Skeletal muscle tissue (tissue), 4 donors: ENCODE results near the gene CGNL1. TPM values are rescaled to one million over a fixed set of nuclear protein-coding genes. Genes with fewer than 3 reads are reported as not detected.

Experiments
- H3K27ac ChIP-seq: one replicate; pipeline ENCODE4 v1.7.0; 2013; ENCODE audit warnings: mild to moderate bottlenecking, low read depth, low read length, inconsistent platforms
- H3K27me3 ChIP-seq, 3 donors: one replicate each; pipeline ENCODE4 v1.7.0; 2013; ENCODE audit warnings: low read length in 3 of 3; ENCODE audit not compliant: control insufficient read depth in 3 of 3, insufficient read depth in 3 of 3
- H3K36me3 ChIP-seq, 3 donors: one replicate each; pipeline ENCODE4 v1.7.0; 2013; ENCODE audit warnings: low read length in 3 of 3; ENCODE audit not compliant: control insufficient read depth in 3 of 3, insufficient read depth in 3 of 3
- H3K4me1 ChIP-seq, 3 donors: one replicate each; pipeline ENCODE4 v1.7.0; 2013; ENCODE audit warnings: low read length in 3 of 3, mild to moderate bottlenecking in 3 of 3; ENCODE audit not compliant: control insufficient read depth in 3 of 3, insufficient read depth in 3 of 3
- H3K4me3 ChIP-seq, 3 donors: one replicate each; pipeline ENCODE4 v1.7.0; 2013; ENCODE audit warnings: low read length in 3 of 3
- H3K9ac ChIP-seq, 3 donors: one replicate each; pipeline ENCODE4 v1.7.0; 2013; ENCODE audit warnings: low read length in 3 of 3, mild to moderate bottlenecking in 3 of 3, moderate library complexity in 2 of 3, low read depth in 1 of 3
- H3K9me3 ChIP-seq, 3 donors: one replicate each; pipeline ENCODE4 v1.7.0; 2013; ENCODE audit warnings: low read length in 3 of 3; ENCODE audit not compliant: control insufficient read depth in 3 of 3
- total RNA-seq: library from RNA; depleted of rRNA; stranded (reverse); fragments of >200 nt; gene quantifications from one replicate; pipeline ENCODE4 v1.2.3, GENCODE V29; 2014
- donor health status: Osteomylitis.

CGNL1 gene
- total RNA-seq, 1 donor from 2014 or later = 11.5 TPM

DNA sequence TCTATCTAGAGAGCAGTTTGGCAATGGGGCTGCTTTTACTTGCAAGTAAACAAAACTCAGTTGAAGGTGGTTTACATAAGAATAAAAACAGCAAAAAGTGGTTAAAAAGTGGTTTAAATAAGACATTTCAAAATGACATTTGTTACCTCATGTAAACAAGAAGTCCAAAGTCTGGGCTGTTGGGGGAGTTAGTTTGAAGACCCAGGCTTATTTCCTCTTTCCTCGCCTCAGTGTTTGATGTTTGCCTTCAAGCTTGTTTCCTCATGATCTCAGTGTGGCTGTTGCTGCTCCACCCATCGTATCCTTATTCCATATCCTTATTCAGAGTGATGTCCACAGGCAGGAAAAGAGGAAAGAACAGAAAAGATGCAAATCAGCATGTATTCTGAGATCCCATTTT lies 15.2 kb downstream of the CGNL1 start:
- Histone ChIP-seq H3K9ac (no peak overlapping the region), H3K27ac (no peak overlapping the region), H3K27me3 (no peaks in the 10 kb centered on the region), H3K36me3 (no peaks in the 10 kb centered on the region), H3K4me3 (no peak overlapping the region), H3K9me3 (peaks cover 0 to 2% (median 0%) of the 10 kb centered on the region in 3 donors), H3K4me1 (peaks cover 0 to 8% (median 0%) of the 10 kb centered on the region in 3 donors)

DNA sequence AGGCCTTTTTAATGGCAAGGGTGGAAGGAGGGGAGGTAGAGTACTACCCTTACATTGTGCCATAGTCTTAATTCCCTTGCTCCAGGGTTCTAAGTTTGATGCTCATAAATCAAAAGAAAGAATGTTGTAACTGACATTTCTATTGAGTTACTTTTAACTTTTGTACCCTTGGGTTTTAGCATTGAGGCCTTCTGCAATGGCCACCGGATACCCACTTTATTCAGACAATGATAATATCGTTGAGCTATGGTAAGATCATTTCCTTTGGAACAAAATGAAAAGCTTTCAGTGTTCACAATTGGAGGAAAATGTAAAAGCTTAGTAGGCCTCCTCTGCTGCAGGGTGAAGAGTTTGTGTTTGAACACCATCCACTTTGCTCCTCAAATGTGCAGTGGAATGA lies 16.8 kb downstream of the CGNL1 start:
- no peak overlapping the region for H3K27ac ChIP-seq

DNA sequence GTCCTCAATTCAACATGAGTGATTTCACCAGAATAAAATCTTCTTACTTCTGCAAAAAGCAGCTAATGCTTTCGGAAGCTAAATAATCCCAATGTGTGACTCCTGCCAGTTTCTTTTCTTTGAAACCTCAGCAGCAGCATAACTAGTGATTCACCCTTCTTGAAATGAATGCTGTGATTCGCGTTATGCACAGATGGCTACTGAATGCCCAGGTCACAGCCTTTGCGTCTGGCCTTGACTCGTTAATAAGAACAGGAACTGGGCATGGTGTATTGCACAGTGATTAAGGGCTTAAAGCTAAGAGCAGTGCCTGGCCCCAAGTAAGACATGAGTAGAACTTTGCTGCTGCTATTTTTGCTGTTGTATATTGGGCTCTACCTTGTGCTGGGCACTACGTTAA lies 19.0 kb downstream of the CGNL1 start:
- Histone ChIP-seq H3K27me3 (no peaks in the 10 kb centered on the region), H3K36me3 (no peaks in the 10 kb centered on the region), H3K9me3 (peaks cover 0 to 2% (median 0%) of the 10 kb centered on the region in 3 donors), H3K9ac (no peak overlapping the region), H3K4me1 (peaks cover 0 to 8% (median 0%) of the 10 kb centered on the region in 3 donors), H3K27ac (no peak overlapping the region), H3K4me3 (no peak overlapping the region)

More for the DNA sequence above, 16.8 kb downstream of the CGNL1 start:
- Histone ChIP-seq H3K9me3 (peaks cover 0 to 2% (median 0%) of the 10 kb centered on the region in 3 donors), H3K4me1 (peaks cover 0 to 8% (median 0%) of the 10 kb centered on the region in 3 donors), H3K36me3 (no peaks in the 10 kb centered on the region), H3K4me3 (no peak overlapping the region), H3K9ac (no peak overlapping the region), H3K27me3 (no peaks in the 10 kb centered on the region)

DNA sequence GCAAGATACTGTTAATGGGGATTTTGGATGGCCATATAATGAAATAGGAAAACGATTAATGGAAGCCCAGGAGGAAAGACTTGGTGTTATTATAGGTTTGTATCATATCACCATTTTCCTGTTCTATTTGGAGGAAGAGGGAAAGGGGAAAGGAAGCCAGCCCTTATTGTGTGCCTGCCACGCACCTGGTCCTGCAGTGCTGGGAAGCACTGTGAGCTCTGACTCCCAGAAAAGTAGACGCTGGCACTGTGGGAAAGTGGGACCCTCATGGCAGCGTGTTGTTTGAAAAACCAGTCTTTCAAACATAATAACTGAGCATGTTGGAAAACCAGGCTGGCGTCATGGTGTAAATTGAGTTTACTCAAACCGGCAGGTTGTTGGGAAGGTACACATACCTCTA lies 22.0 kb downstream of the CGNL1 start:
- H3K4me3 ChIP-seq = no peak overlapping the region
- H3K4me1 ChIP-seq = peaks cover 0 to 8% (median 0%) of the 10 kb centered on the region in 3 donors
- no peak overlapping the region for H3K9ac ChIP-seq
- H3K27me3 ChIP-seq = no peaks in the 10 kb centered on the region
- no peak overlapping the region for H3K27ac ChIP-seq
- no peaks in the 10 kb centered on the region for H3K9me3 ChIP-seq
- H3K36me3 ChIP-seq = no peaks in the 10 kb centered on the region

DNA sequence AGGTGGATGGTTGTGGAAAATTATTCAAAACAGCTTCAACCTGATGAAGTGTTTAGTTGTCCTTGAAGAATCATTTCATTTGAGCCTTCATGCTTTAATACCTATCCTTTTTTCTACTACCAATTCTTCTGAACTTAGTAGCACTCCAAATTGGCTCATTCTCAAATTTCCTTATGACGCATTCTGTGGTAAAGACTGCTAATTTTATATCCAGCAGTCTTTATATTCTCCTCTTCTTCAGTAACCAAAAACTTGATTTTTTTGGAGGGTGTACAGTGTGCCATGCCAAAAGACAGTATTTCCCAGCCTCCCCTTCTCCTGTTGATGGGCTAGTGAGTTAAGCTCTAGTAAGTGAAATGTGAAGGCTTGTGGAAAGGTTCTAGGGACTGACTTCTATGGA lies 25.2 kb downstream of the CGNL1 start:
- Histone ChIP-seq H3K4me3 (no peak overlapping the region), H3K27me3 (no peaks in the 10 kb centered on the region), H3K9me3 (no peaks in the 10 kb centered on the region), H3K9ac (no peak overlapping the region), H3K36me3 (no peaks in the 10 kb centered on the region), H3K27ac (no peak overlapping the region), H3K4me1 (peaks cover 0 to 2% (median 0%) of the 10 kb centered on the region in 3 donors)

DNA sequence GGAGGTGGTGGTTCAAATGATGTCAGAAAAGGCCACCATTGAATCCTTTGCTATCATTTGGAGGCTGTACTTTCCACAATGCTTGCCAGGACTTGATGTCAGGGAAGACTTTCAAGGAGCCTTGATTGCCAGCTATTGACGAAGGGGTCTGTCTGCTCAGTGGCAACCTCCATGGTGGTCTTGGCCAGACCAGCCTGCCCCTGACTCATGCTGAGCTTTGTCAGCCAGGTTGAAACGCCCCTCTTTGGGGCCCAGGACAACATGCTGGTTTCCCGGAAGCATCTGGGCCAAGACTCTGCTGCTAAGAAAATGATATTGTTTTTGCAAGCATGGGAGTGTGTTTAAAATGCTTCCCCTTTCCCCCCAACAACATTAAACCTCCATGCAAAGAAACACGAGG lies 26.7 kb downstream of the CGNL1 start:
- Histone ChIP-seq H3K4me3 (no peak overlapping the region), H3K36me3 (no peaks in the 10 kb centered on the region), H3K27me3 (no peaks in the 10 kb centered on the region), H3K4me1 (peaks cover 0 to 2% (median 0%) of the 10 kb centered on the region in 3 donors), H3K9ac (no peak overlapping the region), H3K9me3 (no peaks in the 10 kb centered on the region), H3K27ac (no peak overlapping the region)

DNA sequence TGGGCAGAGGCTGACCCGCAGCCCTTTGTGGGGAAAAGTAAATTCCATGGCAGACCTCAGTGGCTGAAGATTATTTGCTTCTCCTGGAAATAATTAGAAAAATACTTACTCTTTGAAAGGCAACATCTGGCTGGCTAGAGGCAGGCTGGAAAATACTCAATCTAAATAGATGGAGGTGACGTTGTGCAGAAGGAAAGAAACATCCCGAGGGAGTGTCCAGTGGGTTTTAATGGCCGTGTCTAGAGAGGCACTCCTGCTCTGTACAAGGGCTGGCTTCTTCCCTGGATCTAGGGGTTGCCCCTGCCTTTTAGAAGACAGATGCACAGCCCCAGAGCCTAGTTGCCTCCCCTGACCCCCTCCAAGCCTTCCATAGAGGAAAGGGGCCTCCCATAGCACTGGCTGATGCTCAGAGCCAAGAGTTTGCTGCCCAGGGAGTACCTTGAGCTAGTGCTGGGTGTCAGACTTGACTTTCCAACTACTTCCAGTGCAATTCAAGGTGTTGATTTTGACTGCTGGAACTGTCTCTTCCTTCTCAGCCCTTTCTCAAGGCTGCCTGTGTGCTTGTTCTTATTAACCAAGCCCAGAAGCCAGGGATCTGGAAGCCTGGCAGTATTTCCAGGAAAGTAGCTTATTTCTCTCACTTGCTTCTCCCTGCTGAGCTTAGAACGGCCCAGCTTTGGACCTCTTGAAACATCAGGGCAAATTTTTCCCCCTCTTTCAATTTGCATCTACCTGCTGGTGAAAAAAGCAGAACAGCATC lies 27.4 kb downstream of the CGNL1 start:
- Histone ChIP-seq H3K4me3 (no peak overlapping the region), H3K9ac (no peak overlapping the region), H3K27ac (no peak overlapping the region), H3K27me3 (no peaks in the 10 kb centered on the region), H3K4me1 (peaks cover 0 to 2% (median 0%) of the 10 kb centered on the region in 3 donors), H3K36me3 (no peaks in the 10 kb centered on the region), H3K9me3 (no peaks in the 10 kb centered on the region)

DNA sequence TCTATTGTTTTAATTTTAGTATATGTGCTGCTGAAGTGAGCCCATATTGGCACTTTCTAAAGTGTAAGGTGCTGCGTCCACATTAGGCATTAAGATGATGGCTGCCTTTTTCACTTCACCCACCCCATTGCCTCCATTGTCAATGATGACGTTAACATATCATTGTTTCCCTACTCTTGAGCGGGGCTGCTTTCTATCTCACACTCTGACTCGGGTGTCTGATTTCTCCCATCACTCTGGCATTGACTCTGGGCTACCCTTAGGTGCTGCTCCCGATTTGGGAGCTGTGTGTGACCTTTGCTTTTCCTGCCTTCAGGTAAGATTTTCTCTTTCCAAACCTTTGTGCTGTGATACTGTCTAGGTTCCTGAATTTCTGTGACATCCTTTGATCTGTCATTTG lies 28.8 kb downstream of the CGNL1 start:
- Histone ChIP-seq H3K27me3 (no peaks in the 10 kb centered on the region), H3K4me3 (no peak overlapping the region), H3K27ac (no peak overlapping the region), H3K4me1 (peaks cover 0 to 2% (median 0%) of the 10 kb centered on the region in 3 donors), H3K36me3 (no peaks in the 10 kb centered on the region), H3K9ac (no peak overlapping the region), H3K9me3 (no peaks in the 10 kb centered on the region)

DNA sequence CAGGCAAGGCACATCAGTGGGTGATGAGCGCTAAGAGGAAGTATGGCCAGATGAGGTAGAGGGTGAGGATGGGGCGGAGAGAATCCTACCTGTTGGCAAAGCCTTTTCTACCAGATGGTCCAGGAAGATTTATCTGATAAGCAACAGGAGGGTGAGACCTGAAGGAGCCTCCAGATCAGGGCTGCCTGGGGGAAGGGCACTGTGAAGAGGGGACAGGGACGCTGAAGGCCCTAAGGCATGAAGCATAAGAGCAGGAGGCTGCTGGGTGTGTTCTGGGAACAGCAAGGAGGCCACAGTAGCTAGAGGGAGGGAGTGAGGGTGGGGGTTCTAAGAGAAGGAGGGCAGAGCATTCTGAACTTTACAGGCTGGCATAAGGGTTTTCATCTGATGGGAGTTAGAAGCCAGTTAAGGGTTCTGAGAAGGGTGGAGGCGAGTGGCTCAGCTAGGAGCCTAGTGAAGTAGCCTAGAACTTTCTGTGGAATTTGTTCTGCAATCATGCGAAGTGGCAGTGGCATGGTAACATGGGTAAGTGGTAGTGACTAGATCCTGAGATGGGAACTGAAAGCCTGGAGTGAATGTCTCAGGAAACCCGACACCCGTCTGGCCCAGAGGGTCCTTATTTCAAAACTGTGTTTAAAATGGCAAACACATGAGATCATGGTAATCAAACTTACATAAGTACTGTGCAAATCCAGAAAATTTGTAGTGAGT lies 29.9 kb downstream of the CGNL1 start:
- Histone ChIP-seq H3K9me3 (no peaks in the 10 kb centered on the region), H3K4me3 (no peak overlapping the region), H3K27ac (no peak overlapping the region), H3K9ac (no peak overlapping the region), H3K36me3 (no peaks in the 10 kb centered on the region), H3K27me3 (no peaks in the 10 kb centered on the region), H3K4me1 (peaks cover 0 to 2% (median 0%) of the 10 kb centered on the region in 3 donors)

DNA sequence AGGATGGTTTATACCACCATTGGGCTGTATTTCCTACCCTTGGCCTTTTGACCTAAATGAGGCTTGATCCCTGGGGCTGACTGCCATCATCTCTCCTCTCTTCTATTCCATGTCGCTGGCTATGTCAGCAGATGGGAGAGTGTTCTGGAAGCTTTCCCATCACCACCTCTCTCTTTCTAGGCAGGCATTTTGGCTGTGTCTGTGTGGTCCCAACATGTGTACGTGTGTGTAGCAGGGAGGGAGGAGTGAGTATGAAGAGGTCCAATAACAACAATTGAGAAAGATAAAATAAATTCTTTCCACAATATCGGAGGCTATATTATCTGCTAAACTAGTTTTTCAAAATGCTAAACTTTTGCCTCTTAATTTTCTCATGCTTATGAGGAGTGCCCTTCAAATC lies 34.1 kb downstream of the CGNL1 start:
- no peaks in the 10 kb centered on the region for H3K4me1 ChIP-seq
- no peaks in the 10 kb centered on the region for H3K9me3 ChIP-seq
- H3K36me3 ChIP-seq = no peaks in the 10 kb centered on the region
- no peak overlapping the region for H3K4me3 ChIP-seq
- no peak overlapping the region for H3K9ac ChIP-seq
- no peak overlapping the region for H3K27ac ChIP-seq
- no peaks in the 10 kb centered on the region for H3K27me3 ChIP-seq
